Endodermal cell (in vitro differentiated cells): Measurements from ENCODE around the gene SPA17. TPM values are rescaled to one million over a fixed set of nuclear protein-coding genes. Genes with fewer than 3 reads are reported as not detected.

Experiments used
- DNase-seq: peaks from one replicate; pipeline ENCODE4 v3.0.0-alpha.2; 2017
- H3K27ac ChIP-seq: 2 replicates; pipeline ENCODE4 v1.5.1; 2013; ENCODE audit warnings: mild to moderate bottlenecking, low read depth, low read length, moderate library complexity
- H3K27me3 ChIP-seq: 2 replicates; pipeline ENCODE4 v1.6.1; 2013; ENCODE audit warnings: mild to moderate bottlenecking, low read length, moderate library complexity; ENCODE audit not compliant: insufficient read depth, control insufficient read depth, poor library complexity, severe bottlenecking
- H3K36me3 ChIP-seq: 2 replicates; pipeline ENCODE4 v1.7.0; 2013; ENCODE audit warnings: mild to moderate bottlenecking, low read length, moderate library complexity; ENCODE audit not compliant: control insufficient read depth, insufficient read depth
- H3K4me1 ChIP-seq: one replicate; pipeline ENCODE4 v1.7.0; 2013; ENCODE audit warnings: low read length; ENCODE audit not compliant: control insufficient read depth, insufficient read depth
- H3K4me3 ChIP-seq: 2 replicates; pipeline ENCODE4 v1.5.1; 2013; ENCODE audit warnings: mild to moderate bottlenecking, low read length, moderate library complexity
- H3K9ac ChIP-seq: 2 replicates; pipeline ENCODE4 v1.6.1; 2013; ENCODE audit warnings: mild to moderate bottlenecking, low read length, moderate library complexity; ENCODE audit not compliant: poor library complexity, severe bottlenecking; ENCODE audit errors: extremely low read depth
- H3K9me3 ChIP-seq: 2 replicates; pipeline ENCODE4 v1.6.1; 2013; ENCODE audit warnings: mild to moderate bottlenecking, low read length, moderate library complexity; ENCODE audit not compliant: control insufficient read depth
- H3K27ac Mint-ChIP-seq: 2 replicates; pipeline ENCODE4 v1.8.0; 2020; ENCODE audit warnings: mixed read lengths
- H3K27me3 Mint-ChIP-seq: 2 replicates; pipeline ENCODE4 v1.8.0; 2021; ENCODE audit warnings: mild to moderate bottlenecking, mixed read lengths; ENCODE audit not compliant: insufficient read depth
- H3K36me3 Mint-ChIP-seq: 2 replicates; pipeline ENCODE4 v1.8.0; 2020; ENCODE audit warnings: low read depth, mixed read lengths
- H3K4me1 Mint-ChIP-seq: 2 replicates; pipeline ENCODE4 v1.8.0; 2020; ENCODE audit warnings: mixed read lengths
- H3K4me3 Mint-ChIP-seq: 2 replicates; pipeline ENCODE4 v1.8.0; 2020; ENCODE audit warnings: mild to moderate bottlenecking, moderate library complexity, mixed read lengths
- H3K9me3 Mint-ChIP-seq: 2 replicates; pipeline ENCODE4 v1.8.0; 2020; ENCODE audit warnings: mild to moderate bottlenecking, mixed read lengths
- CTCF ChIP-seq: fragments of 200-600 bp; sonication (generic); conservative IDR thresholded peaks from 2 replicates; pipeline ENCODE4 v1.5.0; 2021; ENCODE audit warnings: antibody characterized with exemption, mild to moderate bottlenecking
- WGBS, 2 experiments: methylation state at CpG; one replicate each; pipeline versions ENCODE4 v1.1.5 to v1.1.7; 2013; ENCODE audit warnings: missing lambda C conversion rate in 2 of 2, mixed read lengths in 1 of 2; ENCODE audit not compliant: insufficient coverage in 1 of 2, insufficient read length in 1 of 2; 5-methylcytosine and 5-hydroxymethylcytosine counted together
- total RNA-seq, 2 donors: library from RNA; stranded (reverse); fragmentation: NEBNext Ultra II Directional in 1 of 2; extraction: Animal tissue kit (Norgen Biotek cat#: 25700) in 1 of 2; gene quantifications; 2 replicates in 1 of 2; 3 replicates in 1 of 2; pipeline ENCODE4 v1.2.1, GENCODE V29; 2021

Gene SPA17
- total RNA-seq, 2 donors from 2014 or later, result 19.6 to 21.8 TPM

GRCh38 chr11:124738713-124739478, 65.2 kb downstream of the SPA17 start:
- Histone ChIP-seq H3K4me1 (no peaks in the 10 kb centered on the region), H3K27me3 (peaks cover 82% of the 10 kb centered on the region), H3K36me3 (no peaks in the 10 kb centered on the region), H3K4me3 (peak overlapping the region; percentile 57), H3K9me3 (no peaks in the 10 kb centered on the region), H3K27ac (no peak overlapping the region), H3K9ac (no peak overlapping the region)
- no peak overlapping the region for H3K27ac Mint-ChIP-seq
- DNase-seq, result no peak
- no peaks in the 10 kb centered on the region for H3K9me3 Mint-ChIP-seq
- peak overlapping the region; percentile 57 for H3K4me3 Mint-ChIP-seq
- H3K36me3 Mint-ChIP-seq, result no peaks in the 10 kb centered on the region
- H3K27me3 Mint-ChIP-seq, result peaks cover 90% of the 10 kb centered on the region
- TF ChIP-seq CTCF, result no peak
- peaks cover 14% of the 10 kb centered on the region for H3K4me1 Mint-ChIP-seq
- WGBS, 2 experiments, result 83 to 97% methylated on average over 15 to 21 of the region's 21 CpGs

GRCh38 chr11:124739479-124740276, 66.0 kb downstream of the SPA17 start, which contains the start of gene NRGN:
Gene NRGN (plus strand): TSS chr11:124739942. CDS start chr11:124740085, 143 bp downstream.
- WGBS, 2 experiments, result 1 to 7% methylated on average over 8 to 54 of the region's 59 CpGs
- Histone ChIP-seq H3K9me3 (no peaks in the 10 kb centered on the region), H3K9ac (no peak within 1 kb of the TSS), H3K27ac (no peak within 1 kb of the TSS), H3K4me3 (peak within 1 kb of the TSS; percentile 73), H3K27me3 (peaks cover 90% of the 10 kb centered on the region), H3K4me1 (no peaks in the 10 kb centered on the region), H3K36me3 (no peaks in the 10 kb centered on the region)
- no peak for TF ChIP-seq CTCF
- Mint-ChIP-seq H3K9me3 (no peaks in the 10 kb centered on the region), H3K4me3 (peak within 1 kb of the TSS; percentile 57), H3K27me3 (peaks cover 98% of the 10 kb centered on the region), H3K27ac (no peak within 1 kb of the TSS), H3K4me1 (peaks cover 6% of the 10 kb centered on the region), H3K36me3 (no peaks in the 10 kb centered on the region)
- peak; percentile 98 for DNase-seq

GRCh38 chr11:124740277-124740882, 66.7 kb downstream of the SPA17 start:
- DNase-seq, result peak; percentile 78
- H3K27me3 Mint-ChIP-seq, result peaks cover 99% of the 10 kb centered on the region
- H3K27ac ChIP-seq, result no peak overlapping the region

More at GRCh38 chr11:124740277-124740882, 66.7 kb downstream of the SPA17 start:
- peak overlapping the region; percentile 57 for H3K4me3 Mint-ChIP-seq
- peaks cover 6% of the 10 kb centered on the region for H3K4me1 Mint-ChIP-seq
- no peaks in the 10 kb centered on the region for H3K9me3 Mint-ChIP-seq
- Histone ChIP-seq H3K9ac (no peak overlapping the region), H3K4me3 (peak overlapping the region; percentile 73), H3K36me3 (no peaks in the 10 kb centered on the region), H3K4me1 (no peaks in the 10 kb centered on the region), H3K27me3 (peaks cover 96% of the 10 kb centered on the region), H3K9me3 (no peaks in the 10 kb centered on the region)
- H3K27ac Mint-ChIP-seq, result no peak overlapping the region
- WGBS, 2 experiments, result 7 to 9% methylated on average over 13 to 37 of the region's 37 CpGs
- no peaks in the 10 kb centered on the region for H3K36me3 Mint-ChIP-seq
- TF ChIP-seq CTCF, result peak; percentile 62
